Tongue (tissue), 2 donors: ENCODE data around the gene NLRP5. TPM values are rescaled to one million over a fixed set of nuclear protein-coding genes. Genes with fewer than 3 reads are reported as not detected.
"Not testable (repeated sequence)": the region's sequence is repeated elsewhere in the genome, so short reads cannot be mapped to it uniquely, and the experiment has no call there.

Source experiments
- DNase-seq: peaks from one replicate; pipeline ENCODE4 v3.0.0-alpha.2; 2015
- total RNA-seq: library from RNA; depleted of rRNA; stranded (reverse); fragments of >200 nt; gene quantifications from one replicate; pipeline ENCODE4 v1.2.3, GENCODE V29; 2014

NLRP5 gene
- total RNA-seq, 1 donor from 2014 or later, result not detected

DNA sequence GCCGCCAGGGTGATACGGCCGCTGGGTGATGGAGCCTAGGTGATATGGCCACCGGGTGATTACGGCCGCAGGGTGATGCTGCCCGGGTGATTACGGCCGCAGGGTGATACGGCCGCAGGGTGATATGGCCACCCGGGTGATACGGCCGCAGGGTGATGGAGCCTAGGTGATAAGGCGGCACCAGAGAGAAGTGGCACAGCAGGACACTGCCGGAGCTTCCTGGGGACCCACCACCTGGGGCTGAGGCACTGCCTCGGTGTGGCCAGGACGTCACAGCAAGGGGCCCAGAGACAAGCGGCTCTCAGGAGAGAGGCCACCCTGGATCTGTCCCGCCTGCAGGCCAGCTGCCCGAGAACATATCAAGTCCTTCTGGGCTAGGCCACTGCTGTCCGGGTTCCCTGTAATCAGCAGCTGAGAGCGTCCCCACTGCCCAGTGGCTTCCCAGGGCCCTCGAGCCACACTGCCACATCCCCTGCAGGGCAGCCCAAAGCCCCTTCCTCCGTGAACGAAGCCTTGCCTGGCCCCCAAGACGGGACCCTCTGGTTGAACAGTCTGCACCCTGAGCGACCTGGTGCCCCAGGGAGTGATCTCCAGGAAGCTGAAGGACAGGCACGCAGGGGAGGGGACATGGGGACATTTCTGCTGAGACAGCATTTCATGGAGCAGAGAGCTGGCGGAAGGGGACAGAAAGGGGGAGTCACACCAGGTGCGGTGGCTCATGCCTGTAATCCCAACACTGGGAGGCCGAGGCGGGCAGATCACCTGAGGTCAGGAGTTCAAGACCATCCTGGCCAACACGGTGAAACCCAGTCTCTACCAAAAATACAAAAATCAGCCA lies 112.4 kb downstream of the NLRP5 start:
- no peak for DNase-seq

DNA sequence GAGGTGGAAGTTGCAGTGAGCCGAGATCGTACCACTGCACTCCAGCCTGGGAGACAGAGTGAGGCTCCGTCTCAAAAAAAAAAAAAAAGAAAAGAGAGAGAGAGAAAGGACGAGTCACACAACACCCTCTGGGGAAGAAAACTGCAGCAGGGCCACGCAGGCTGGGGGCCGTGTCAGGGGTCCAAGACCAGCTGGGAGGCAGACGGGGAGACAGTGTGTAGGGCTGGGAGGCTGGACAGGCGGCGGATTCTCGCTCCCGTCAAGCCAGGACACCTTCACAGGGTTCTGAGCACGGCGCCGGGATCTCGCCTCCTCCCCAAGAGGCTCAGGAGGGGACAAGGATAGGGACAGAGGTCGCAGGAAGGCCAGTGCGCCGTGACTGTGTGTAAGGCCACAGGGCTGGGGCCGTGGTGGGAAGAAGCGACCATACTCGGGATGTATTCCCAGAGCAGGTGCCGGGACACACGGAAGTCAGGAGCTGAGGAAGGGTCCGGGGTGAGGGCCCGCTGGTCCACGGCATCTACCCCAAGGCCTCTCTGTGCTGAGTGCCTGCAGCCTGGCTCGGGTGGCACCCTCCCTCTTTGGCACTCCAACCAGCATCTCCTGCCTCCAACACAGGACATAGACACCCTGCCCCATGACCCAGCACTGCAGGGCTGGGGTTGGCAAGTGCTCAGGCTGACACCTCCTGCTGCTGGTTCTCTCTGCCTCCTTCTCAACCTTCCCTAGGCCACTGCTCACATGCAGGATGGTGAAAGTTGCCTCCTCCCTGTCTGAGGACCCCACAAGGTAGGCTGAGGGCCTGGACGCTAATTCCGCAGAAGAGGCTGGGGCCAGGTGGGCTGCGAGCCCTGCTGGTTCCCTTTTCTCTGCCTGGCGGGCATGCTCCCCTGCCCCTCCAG lies 113.3 kb downstream of the NLRP5 start:
- DNase-seq, result no peak

DNA sequence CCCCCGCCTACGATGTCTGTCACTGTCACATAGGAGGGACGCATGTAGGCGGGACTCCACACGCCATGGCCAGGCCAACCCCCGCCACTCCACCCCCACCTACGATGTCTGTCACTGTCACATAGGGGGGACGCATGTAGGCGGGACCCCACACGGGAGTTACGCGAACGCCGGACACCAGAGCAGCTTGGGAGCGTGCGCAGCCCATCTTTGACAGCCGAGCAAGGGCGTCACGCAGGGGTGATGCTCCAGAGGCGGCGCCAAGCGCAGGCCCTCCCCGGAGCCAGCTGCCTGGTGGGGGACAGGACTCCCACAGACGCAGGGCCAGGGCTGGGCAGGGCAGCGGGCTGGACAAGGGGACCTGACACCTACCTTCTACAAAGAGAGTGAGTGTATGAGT lies 114.5 kb downstream of the NLRP5 start:
- no peak for DNase-seq

- DNase-seq, result no peak
Measured at GRCh38 chr19:56101746-56102535, 115.4 kb downstream of the NLRP5 start.

DNA sequence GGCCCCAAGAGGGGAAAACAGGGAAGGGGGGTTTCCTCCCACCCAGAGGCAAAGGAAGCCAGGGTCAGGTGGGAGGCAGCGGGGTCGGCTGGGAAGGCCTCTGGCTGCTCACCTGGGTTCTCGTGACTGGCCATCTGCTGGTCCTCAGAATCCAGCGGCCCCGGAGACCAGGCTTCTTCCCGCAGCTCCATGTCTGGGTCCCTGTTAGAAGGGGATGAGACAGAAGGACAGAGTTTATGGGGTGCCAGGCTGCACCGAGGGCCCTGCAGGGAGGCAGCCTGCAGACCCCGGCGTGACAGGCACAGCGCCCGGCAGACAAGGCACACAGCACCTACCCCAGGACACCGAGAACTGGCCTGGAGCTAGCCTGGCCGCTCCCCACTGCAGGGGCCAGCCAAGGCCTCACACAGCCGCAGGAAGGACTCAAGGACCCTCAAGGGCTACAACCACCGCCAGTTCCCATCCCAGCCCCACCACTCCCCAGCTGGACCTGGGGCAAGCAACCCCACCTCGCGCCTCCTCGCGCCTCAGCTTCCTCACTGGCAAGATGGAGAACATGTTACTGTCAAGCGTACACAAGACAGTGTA lies 116.5 kb downstream of the NLRP5 start:
- DNase-seq, result no peak

DNA sequence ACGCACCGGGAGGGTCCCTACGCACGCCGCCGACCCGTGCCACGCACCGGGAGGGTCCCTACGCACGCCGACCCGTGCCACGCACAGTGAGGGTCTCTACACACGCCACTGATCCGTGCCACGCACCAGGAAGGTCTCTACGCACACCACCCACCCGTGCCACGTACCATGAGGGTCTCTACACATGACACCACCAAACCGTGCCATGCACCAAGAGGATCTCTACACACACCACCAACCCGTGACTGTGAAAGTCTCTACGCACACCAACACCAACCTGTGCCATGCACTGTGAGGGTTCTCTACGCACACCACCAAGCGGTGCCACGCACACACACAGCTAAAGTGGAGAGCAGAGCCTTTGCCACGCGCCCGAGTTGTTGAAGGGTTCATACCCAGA lies 117.8 kb downstream of the NLRP5 start:
- no peak for DNase-seq

GRCh38 chr19:56105090-56105701 lies 118.6 kb downstream of the NLRP5 start:
- peak; percentile 75 for DNase-seq

DNA sequence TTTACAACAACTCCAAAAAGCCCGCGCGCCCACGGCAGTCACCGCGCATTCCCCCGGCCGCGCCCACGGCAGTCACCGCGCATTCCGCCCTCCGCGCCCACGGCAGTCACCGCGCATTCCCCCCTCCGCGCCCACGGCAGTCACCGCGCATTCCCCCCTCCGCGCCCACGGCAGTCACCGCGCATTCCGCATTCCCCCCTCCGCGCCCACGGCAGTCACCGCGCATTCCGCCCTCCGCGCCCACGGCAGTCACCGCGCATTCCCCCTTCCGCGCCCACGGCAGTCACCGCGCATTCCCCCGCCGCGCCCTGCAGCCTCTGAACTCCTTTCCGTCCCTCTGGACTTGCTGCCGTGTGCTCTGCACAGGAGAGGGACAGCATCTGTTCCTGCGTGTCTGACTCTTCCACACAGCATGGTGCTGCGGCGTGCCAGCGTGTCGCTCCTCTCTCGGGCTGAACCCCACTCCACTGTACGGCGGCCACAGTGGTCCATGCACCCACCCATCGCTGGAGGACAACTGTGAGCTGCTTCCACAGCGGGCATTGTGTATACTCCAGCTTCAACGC lies 119.3 kb downstream of the NLRP5 start:
- DNase-seq, result not testable (repeated sequence)

GRCh38 chr19:56106397-56106849 lies 119.8 kb downstream of the NLRP5 start:
- DNase-seq, result no peak

DNA sequence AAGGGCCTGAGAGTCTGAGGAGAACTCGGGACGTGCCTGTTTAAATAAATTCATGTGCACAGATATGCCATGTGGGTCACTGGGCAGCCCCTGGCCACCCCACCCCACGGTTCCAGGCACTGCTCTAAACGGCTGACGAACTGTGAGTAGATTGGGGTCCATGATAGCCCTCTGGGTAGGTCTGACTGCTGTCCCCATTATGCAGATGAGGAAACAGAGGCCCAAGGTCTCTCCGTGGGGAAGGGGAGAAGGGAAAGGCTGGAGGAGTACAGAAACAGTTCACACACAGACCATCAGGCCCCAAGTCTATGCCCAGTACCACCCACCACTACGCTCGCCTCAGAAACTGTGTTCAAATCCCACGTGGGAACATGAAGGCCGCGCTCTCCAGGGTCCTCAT lies 120.4 kb downstream of the NLRP5 start:
- no peak for DNase-seq

- DNase-seq, result no peak
Measured at GRCh38 chr19:56107626-56108351, 121.2 kb downstream of the NLRP5 start.

- peak; percentile 73 for DNase-seq
Measured at GRCh38 chr19:56108447-56109195, 122.0 kb downstream of the NLRP5 start.

DNA sequence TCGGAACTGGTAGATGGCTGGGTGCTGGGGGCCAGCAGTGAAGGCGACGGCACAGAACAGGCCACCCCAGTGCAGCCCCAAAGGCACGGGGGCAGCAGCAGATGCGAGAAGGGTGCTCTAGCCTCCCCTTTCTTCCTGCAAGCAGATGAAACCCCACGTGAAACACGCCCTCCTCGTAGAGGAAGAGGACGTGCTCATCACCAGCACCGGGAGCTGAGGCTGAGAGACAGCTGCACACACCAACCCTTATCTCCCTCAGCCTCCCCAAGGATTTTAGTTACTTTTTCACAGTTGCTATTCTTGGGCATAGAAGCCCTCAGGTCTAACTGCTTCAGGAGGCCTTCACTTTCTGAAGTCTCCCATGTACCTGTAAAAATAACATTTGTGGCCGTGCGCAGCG lies 122.7 kb downstream of the NLRP5 start:
- DNase-seq, result peak; percentile 70

GRCh38 chr19:56110515-56111448 lies 124.2 kb downstream of the NLRP5 start:
- DNase-seq, result peak; percentile 74
